Dedifferentiated amniotic fluid mesenchymal stem cell (primary cell): ENCODE measurements around the gene MYO7B.

ENCODE experiments used
- DNase-seq: peaks from one replicate; pipeline ENCODE4 v3.0.0-alpha.2; 2016; ENCODE audit errors: extremely low spot score

MYO7B gene

GRCh38 chr2:127661949-127662510, 126.5 kb downstream of the MYO7B start:
- no peak for DNase-seq

GRCh38 chr2:127662937-127663565, 127.6 kb downstream of the MYO7B start:
- DNase-seq: no peak

- DNase-seq: no peak
These were observed 128.1 kb downstream of the MYO7B start for GRCh38 chr2:127663566-127664064.

GRCh38 chr2:127664065-127664894, 128.8 kb downstream of the MYO7B start:
- no peak for DNase-seq

GRCh38 chr2:127664895-127665225, 129.4 kb downstream of the MYO7B start:
- no peak for DNase-seq

GRCh38 chr2:127665267-127665893, 129.9 kb downstream of the MYO7B start:
- no peak for DNase-seq

- no peak for DNase-seq
These were observed 133.6 kb downstream of the MYO7B start for GRCh38 chr2:127669056-127669455.

GRCh38 chr2:127670055-127670956, 134.8 kb downstream of the MYO7B start:
- DNase-seq: no peak

- no peak for DNase-seq
These were observed 135.4 kb downstream of the MYO7B start for GRCh38 chr2:127670957-127671290.

- DNase-seq: no peak
These were observed 136.2 kb downstream of the MYO7B start for GRCh38 chr2:127671557-127672302.

GRCh38 chr2:127672341-127673224, 137.1 kb downstream of the MYO7B start:
- DNase-seq: no peak

GRCh38 chr2:127673291-127674069, 138.0 kb downstream of the MYO7B start:
- no peak for DNase-seq

GRCh38 chr2:127674241-127675209, 139.0 kb downstream of the MYO7B start:
- no peak for DNase-seq

- peak; percentile 52 for DNase-seq
These were observed 140.1 kb downstream of the MYO7B start, which contains the start of gene LIMS2 for GRCh38 chr2:127675331-127676261. Gene LIMS2, minus strand, starts transcription at chr2:127675530. Its CDS starts 506 bp downstream, at chr2:127675024.

GRCh38 chr2:127676906-127677305, 141.4 kb downstream of the MYO7B start:
- no peak for DNase-seq

GRCh38 chr2:127678531-127678930, 143.0 kb downstream of the MYO7B start:
- DNase-seq: no peak

- no peak for DNase-seq
These were observed 143.5 kb downstream of the MYO7B start for GRCh38 chr2:127678991-127679390.
